Putamen (tissue), 1 donor: ENCODE results near the gene SLC35E3.
"Not testable (repeated sequence)": the region's sequence is repeated elsewhere in the genome, so short reads cannot be mapped to it uniquely, and the experiment has no call there.

Experiments used
- DNase-seq: peaks from one replicate; pipeline ENCODE4 v3.0.0-alpha.2; 2016; ENCODE audit warnings: low spot score

The SLC35E3 gene

DNA sequence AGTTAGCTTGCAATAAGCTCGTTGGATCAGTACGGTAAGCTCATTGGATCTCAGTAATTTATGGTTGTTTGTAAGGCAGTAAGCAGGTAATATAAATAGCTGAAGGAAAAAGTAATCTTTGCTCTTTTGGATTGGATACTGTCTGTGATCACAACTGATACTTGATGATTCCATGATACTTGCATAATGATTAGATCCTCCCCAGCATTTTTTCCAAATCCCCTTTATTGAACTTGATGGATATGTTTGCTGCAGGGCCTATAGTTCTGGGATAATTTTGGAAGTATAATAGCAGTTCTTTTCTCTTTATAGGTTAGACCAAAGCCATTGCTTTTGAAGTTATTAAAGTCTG lies 67.2 kb downstream of the SLC35E3 start:
- DNase-seq, result no peak

DNA sequence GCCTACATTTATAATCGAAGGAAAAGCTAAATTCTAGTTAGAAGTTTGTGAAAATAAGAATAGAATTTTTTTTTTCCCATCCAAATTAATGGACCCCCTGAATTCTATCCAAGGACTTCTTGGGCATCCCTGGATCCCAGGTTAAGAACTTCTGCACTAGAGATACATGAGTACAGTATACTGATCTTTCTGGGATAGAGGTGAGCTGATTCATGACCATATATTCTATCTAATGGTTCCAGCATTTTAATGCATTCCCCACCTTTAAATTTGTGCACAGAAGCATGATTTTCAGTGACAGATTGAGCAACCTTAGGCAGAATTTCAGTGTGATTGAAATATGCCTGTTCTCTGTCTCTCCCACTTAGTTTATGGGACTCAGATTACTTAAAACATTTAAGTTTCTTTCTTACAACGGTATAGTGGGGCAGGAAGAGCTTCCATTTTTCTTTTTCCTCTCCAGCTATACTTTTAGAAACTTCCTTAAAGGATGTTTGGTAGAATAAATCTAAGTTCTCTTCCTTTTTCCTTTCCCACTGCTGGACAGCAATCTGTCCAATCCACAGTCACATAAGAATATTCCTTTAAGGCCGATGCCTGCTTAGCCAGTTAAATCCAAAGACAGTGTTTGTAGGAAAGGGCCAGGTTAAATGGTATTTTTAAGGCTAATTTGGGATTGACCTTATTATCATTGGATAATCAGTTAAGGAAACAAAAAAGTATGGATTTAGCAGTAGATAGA lies 68.7 kb downstream of the SLC35E3 start:
- no peak for DNase-seq

DNA sequence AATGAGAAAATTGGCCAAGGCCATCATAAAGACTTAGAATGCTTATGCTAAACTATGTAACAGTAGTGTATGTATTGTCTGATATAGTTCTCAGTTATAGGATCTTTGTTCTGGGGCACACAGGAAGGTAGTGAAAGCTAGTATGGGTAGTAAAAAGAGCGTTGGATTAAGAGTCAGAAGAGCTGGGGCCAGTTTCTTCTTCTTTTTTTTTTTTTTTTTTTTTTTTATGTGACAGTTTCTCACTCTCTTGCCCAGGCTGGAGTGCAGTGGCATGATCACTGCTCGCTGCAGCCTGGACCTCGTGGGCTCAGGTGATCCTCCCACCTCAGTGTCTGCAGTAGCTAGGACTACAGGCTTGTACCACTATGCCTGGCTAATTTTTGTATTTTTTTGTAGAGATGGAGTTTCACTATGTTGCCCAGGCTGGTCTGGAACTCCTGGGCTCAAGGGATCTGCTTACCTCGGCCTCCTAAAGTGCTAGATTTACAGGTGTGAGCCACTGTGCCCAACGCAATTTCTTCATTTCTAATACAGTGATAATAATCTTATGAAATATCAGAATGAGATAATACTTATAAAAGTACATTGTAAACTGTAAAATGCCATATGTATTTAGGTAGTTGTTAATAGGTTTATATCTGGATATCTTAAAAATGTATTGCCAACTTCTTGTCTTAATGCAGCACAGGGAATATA lies 69.4 kb downstream of the SLC35E3 start:
- DNase-seq, result no peak

DNA sequence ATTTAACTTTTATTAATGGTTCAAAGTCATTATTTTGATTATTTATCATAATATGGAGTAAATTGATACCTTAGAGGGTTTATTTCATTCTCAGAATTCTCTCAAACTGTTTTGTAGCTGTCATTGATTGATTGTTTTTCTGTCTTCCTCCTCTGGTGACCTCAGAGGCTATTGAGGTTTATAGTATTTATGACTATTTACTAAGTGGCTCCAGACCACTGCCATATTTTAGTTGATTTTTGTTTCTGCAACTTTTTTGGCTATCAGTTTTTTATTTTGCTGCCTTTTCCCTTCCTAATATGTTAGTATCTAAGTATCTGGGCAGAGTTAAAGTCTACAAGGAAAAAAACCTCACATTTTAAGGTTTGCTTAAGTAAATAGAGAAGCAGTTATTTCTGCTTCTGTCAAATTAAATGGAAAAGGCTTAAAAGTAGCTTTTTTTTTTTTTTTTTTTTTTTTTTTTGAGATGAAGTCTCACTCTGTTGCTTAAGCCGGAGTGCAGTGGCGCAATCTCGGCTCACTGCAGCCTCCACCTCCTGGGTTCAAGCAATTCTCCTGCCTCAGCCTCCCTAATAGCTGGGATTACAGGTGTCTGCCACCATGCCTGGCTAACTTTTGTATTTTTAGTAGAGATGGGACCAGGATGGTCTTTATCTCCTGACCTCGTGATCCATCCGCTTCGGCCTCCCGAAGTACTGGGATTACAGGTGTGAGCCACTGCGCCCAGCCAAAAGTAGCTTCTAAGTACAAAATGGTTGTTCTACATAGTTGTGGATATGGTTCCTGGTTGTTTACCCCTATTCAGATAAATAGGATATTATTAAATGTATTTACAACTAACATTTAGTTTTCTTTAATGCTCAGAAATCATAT lies 70.2 kb downstream of the SLC35E3 start:
- DNase-seq, result no peak

DNA sequence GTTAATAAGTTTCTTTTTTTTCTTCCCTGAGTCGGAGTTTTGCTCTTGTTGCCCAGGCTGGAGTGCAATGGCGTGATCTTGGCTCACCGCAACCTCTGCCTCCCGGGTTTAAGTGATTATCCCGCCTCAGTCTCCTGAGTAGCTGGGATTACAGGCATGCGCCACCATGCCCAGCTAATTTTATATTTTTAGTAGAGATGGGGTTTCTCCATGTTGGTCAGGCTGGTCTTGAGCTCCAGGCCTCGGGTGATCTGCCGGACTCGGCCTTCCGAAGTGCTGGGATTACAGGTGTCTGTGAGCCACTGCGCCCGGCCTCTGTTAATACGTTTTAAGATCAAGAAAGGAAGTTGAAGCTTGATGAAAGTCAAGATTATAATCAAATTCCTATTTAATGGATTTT lies 73.5 kb downstream of the SLC35E3 start:
- DNase-seq, result not testable (repeated sequence)

DNA sequence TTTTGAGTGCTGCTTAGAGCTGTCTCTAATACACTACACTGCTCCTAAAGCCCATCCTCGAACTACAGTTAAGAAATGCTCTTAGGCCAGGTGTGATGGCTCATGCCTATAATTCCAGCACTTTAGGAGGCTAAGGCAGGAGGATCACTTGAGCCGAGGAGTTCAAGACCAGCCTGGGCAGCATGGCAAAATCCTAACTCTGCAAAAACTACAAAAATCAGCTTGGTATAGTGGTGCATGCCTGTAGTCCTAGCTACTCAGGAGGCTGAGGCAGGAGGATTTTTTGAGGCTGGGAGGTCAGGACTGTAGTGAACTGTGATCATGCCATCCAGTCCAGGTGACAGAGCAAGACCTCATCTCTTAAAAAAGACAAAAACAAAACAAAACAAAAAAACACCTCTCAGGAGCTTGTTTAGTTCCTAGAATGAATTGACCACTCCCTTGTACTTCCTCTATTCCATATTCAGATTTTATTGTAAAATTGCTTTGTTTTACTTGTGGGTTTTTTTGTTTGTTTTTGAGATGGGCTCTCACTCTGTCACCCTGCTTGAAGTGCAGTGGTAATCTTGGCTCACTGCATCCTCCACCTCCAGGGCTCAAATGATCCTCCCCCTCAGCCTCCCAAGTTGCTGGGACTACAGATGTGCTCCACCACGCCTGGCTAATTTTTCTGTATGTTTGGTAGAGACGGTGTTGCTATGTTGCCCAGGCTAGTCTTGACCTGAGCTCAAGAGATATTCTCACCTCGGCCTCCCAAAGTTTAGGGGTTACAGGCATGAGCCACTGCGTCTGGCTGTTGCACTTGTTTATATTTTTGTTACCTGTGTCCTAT lies 75.6 kb downstream of the SLC35E3 start:
- no peak for DNase-seq

DNA sequence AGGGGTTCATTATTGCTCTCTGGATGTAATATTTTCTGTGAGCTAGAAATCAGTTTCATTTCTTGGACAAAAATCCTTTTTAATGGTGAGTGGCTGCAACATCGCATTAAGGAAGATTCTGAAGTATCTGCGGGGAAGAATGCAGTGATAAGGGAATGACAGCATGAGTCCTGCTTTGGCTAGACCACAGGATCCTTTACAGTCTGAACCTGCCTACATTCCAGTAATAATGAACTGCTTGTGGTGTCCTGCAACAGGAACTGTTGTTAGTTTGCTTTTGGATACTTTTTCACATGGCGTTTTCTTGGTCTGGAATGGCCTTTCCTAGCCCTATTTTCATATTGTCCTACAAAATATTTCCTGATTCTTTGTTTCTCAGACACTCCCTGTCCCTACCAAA lies 77.7 kb downstream of the SLC35E3 start:
- DNase-seq, result no peak

DNA sequence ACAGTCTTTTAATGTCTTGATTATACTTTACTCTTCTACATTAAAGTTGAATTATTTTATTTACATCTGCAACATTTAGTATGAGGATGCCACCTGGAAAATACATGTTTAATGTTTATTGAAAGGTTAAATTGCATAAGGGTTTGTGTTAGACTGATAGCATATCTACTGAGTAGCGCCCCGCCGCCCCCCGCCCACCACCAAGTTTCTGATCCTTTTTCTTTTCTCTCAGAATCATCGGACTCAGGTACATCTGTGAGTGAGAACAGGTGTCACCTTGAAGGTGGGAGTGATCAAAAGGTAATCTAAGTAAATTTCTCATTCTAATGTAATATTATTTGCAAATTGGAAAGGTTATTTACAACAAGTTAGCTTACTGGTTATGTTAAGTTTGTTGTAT lies 78.2 kb downstream of the SLC35E3 start:
- no peak for DNase-seq

DNA sequence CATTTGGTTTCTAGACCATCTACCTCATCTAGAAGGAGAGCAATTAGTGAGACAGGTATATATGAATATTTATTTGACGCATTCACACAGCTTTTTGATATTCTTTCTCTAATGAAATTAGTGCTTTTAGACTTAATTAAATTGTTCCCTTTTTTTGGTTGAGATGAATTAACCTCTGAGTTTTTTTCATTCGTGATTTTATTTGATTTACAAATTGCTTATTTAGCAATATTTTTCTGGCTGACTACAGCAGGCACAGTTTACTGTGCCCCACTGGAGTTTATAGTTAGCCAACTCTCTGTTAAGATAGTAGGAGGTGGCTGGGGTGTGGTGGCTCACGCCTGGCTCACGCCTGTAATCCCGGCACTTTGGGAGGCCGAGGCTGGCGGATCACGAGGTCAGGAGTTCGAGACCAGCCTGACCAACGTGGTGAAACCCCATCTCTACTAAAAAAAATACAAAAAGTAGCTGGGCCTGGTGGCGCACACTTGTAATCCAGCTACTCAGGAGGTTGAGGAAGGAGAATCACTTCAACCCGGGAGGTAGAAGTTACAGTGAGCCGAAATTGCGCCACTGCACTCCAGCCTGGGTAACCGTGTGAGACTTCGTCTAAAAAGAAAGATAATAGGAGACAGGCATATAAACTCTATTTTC lies 78.7 kb downstream of the SLC35E3 start:
- DNase-seq, result no peak

DNA sequence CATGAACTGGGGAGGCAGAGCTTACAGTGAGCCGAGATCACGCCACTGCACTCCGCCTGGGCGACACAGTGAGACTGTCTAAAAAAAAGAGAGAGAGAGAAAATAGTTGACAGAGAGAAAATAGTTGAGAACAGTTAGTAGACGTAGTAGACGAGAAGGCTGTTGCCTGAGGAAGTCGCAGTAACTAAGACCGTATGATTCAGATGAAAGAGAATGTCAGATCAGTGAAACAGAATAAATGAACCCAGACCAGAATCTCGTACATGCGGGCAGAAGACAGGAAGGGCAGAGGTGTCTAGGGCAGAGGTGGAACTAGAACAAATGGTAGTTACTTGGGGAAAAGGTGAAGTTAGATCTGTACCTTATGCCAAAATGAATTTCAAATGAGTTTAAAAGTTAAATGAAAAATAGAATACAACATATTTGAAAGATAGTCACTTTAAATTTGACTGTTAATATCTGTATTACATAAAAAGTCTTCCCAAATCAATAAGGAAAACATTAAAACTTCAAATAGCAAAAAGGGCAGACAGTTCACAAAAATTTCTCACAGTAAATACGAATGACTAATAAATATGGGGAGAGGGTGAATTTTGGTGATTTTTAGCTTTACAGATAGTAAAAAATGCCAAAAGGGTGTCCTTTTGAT lies 79.7 kb downstream of the SLC35E3 start:
- no peak for DNase-seq

DNA sequence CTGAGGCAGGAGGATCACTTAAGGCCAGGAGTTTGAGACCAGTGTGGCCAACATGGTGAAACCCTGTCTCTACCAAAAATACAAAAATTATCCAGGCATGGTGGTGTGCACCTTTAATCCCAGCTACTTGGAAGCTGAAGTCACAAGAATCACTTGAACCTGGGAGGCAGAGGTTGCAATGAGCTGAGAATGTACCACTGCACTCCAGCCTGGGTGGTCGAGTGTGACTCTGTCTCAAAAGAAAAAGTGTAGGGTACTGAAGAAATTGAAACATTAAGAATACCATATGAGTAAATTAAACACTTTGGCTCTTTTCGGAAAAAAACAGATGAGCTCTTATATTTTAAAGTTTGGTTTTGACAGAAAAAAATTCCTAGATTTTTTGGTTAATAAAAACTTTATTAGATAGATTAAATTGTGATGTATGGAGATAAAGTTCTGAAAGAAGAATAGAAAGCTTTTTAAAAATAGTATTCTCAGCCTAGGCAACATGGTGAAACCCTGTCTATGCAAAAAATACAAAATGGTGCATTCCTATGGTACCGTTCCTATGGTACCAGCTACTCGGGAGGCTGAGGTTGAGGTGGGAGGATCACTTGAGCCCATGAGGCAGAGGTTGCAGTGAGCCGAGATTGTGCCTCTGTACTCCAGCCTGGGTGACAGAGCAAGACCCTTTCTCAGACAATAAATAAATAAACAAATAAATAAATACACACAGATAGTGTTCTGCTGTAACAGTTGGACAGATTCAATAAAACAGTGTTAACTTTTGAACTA lies 82.1 kb downstream of the SLC35E3 start:
- DNase-seq, result no peak

DNA sequence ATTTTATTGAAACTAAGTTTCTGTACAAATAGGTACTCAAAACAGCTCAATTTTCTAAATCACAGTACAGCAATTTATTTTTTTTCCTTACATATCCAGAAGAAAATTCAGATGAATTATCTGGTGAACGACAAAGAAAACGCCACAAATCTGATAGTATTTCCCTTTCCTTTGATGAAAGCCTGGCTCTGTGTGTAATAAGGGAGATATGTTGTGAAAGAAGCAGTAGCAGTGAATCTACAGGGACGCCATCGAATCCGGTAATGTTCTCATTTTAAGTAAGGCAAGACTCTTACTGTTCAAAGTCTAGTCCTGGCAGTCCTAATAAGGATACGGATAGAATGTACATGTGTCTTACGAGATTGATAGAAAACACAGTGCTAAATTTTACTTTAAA lies 82.7 kb downstream of the SLC35E3 start:
- DNase-seq, result no peak
